ENCODE data around the gene CEP44. TPM values are rescaled to one million over a fixed set of nuclear protein-coding genes. Genes with fewer than 3 reads are reported as not detected.

Gene CEP44
- total and polyA plus RNA-seq, 2 donors (not counting 1 experiment from before 2014, with no cell fraction given) = 6.7 to 13.5 TPM

DNA sequence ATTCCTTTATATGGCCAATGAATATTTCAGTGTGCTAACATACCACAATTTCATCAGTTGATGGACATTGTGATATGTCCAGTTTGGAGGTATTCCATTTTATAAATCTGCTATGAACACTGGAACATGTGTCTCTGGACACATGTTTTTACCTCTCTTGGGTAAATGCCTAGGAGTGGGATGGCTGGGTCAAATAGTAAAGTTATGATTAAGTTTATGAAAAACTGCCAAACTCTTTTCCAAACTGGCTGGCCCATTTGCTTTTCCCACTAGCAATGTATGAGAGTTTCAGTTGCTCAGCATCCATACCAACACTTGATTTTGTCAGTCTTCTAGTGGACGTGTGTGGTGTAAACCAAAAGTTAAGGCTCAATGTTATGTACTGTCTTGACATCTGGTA, 40.5 kb downstream of the CEP44 start:
- Histone ChIP-seq H4K20me1 (ENCODE audit: control insufficient read depth, extremely low read depth, insufficient read depth, low read length) (no peaks in the 10 kb centered on the region), H3K4me1 (ENCODE audit: control insufficient read depth, extremely low read depth, insufficient read depth, low read length) (peaks cover 2% of the 10 kb centered on the region), H3K36me3 (ENCODE audit: control insufficient read depth, insufficient read depth, low read length) (no peaks in the 10 kb centered on the region), H3K4me3 (replicated peaks in 1 of 4; ENCODE audit: control extremely low read depth in 1 of 4, insufficient read depth in 1 of 4, low read depth in 3 of 4, low read length in 4 of 4) (no peak overlapping the region), H3K27ac (ENCODE audit: insufficient read depth, low read length) (no peak overlapping the region), H3K27me3 (ENCODE audit: control insufficient read depth, insufficient read depth, low read length) (no peaks in the 10 kb centered on the region), H3K9ac (ENCODE audit: insufficient read depth, low read length) (no peak overlapping the region), H3K4me2 (ENCODE audit: extremely low read depth, insufficient read depth, low read length) (no peak overlapping the region), H3K79me2 (ENCODE audit: control insufficient read depth, insufficient read depth, low read length) (no peaks in the 10 kb centered on the region), H2AFZ (ENCODE audit: low read length) (no peak overlapping the region), H3K9me3 (ENCODE audit: control insufficient read depth, insufficient read depth, low read depth, low read length) (no peaks in the 10 kb centered on the region)
- peak; percentile 25 to 33 for DNase-seq (ENCODE audit: low read depth in 2 of 2)
- TF ChIP-seq EZH2 (IDR thresholded peaks at IDR 0.05; ENCODE audit: low read length, missing control alignments) = no peak
- TF ChIP-seq, protein P1, sequence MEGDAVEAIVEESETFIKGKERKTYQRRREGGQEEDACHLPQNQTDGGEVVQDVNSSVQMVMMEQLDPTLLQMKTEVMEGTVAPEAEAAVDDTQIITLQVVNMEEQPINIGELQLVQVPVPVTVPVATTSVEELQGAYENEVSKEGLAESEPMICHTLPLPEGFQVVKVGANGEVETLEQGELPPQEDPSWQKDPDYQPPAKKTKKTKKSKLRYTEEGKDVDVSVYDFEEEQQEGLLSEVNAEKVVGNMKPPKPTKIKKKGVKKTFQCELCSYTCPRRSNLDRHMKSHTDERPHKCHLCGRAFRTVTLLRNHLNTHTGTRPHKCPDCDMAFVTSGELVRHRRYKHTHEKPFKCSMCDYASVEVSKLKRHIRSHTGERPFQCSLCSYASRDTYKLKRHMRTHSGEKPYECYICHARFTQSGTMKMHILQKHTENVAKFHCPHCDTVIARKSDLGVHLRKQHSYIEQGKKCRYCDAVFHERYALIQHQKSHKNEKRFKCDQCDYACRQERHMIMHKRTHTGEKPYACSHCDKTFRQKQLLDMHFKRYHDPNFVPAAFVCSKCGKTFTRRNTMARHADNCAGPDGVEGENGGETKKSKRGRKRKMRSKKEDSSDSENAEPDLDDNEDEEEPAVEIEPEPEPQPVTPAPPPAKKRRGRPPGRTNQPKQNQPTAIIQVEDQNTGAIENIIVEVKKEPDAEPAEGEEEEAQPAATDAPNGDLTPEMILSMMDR (conservative IDR thresholded peaks at IDR 0.05 in 1 of 2, IDR thresholded peaks at IDR 0.05 in 1 of 2; ENCODE audit: low read depth in 1 of 2, low read length in 2 of 2) = no peak

DNA sequence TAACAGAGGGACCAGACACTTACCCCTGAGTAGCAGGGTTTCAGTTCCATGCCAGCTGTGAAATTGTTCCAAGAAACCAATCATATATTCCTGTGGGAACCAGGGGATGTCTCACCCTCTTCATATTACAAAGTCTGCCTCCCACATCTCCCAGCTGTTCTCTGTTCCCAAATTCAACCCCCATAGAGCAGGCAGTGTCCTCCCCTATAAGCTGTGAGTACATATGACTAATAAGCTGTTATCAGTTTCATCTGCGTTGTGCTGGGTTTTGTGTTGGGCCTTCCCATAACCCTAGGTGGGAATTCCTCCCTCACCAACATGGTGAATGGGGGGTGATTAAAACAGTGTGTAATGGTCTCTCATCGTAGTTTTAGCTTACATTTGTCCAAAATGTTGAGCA, 41.0 kb downstream of the CEP44 start:
- no peak overlapping the region for H3K9ac ChIP-seq (ENCODE audit: insufficient read depth, low read length)
- no peak overlapping the region for H3K27ac ChIP-seq (ENCODE audit: insufficient read depth, low read length)
- no peak for TF ChIP-seq EZH2 (IDR thresholded peaks at IDR 0.05; ENCODE audit: low read length, missing control alignments)
- TF ChIP-seq, protein P1 (conservative IDR thresholded peaks at IDR 0.05 in 1 of 2, IDR thresholded peaks at IDR 0.05 in 1 of 2; ENCODE audit: low read depth in 1 of 2, low read length in 2 of 2) = no peak
- H3K9me3 ChIP-seq (ENCODE audit: control insufficient read depth, insufficient read depth, low read depth, low read length) = no peaks in the 10 kb centered on the region
- no peak overlapping the region for H3K4me2 ChIP-seq (ENCODE audit: extremely low read depth, insufficient read depth, low read length)
- H4K20me1 ChIP-seq (ENCODE audit: control insufficient read depth, extremely low read depth, insufficient read depth, low read length) = no peaks in the 10 kb centered on the region
- DNase-seq (ENCODE audit: low read depth in 2 of 2) = peak; percentile 61 to 74
- no peak overlapping the region for H2AFZ ChIP-seq (ENCODE audit: low read length)
- no peaks in the 10 kb centered on the region for H3K79me2 ChIP-seq (ENCODE audit: control insufficient read depth, insufficient read depth, low read length)
- H3K4me1 ChIP-seq (ENCODE audit: control insufficient read depth, extremely low read depth, insufficient read depth, low read length) = peaks cover 2% of the 10 kb centered on the region
- no peaks in the 10 kb centered on the region for H3K36me3 ChIP-seq (ENCODE audit: control insufficient read depth, insufficient read depth, low read length)
- no peaks in the 10 kb centered on the region for H3K27me3 ChIP-seq (ENCODE audit: control insufficient read depth, insufficient read depth, low read length)
- H3K4me3 ChIP-seq (replicated peaks in 1 of 4; ENCODE audit: control extremely low read depth in 1 of 4, insufficient read depth in 1 of 4, low read depth in 3 of 4, low read length in 4 of 4) = no peak overlapping the region

DNA sequence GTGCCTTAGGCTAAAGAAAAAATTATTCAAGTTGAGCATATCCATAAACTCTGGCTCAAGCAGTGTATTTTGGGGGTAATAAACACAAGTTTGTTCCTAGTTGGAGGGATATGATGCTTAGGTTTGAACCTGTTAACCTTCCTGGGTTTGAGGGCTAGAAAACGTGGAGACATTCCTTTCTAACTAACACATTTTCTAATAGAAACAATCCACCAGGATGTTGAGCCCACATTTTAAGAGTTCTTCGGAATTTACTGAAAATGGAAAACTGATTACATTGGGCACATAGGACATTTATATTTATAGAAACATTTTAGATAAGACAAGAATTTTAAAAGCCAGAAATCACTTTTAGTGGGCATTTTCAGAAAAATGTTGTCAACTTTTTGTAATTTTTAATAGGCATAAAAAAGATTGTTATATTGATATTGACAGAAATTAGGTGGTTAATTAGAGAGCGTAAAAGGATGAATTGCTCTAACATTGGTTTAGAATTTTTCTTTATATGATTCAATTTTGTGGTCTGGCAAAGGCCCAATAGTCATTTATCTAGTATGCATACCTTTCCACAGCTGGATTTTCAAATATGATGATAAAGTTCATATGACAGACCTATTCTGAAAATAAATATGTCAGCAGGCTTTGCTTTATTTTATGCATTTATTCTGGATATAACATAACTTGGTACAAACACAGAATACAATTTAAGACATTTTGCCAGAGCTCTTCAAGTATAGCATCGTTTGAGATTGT, 49.2 kb downstream of the CEP44 start:
- H3K4me1 ChIP-seq (ENCODE audit: control insufficient read depth, extremely low read depth, insufficient read depth, low read length) = no peaks in the 10 kb centered on the region
- no peak overlapping the region for H3K4me3 ChIP-seq (replicated peaks in 1 of 4; ENCODE audit: control extremely low read depth in 1 of 4, insufficient read depth in 1 of 4, low read depth in 3 of 4, low read length in 4 of 4)
- H3K27ac ChIP-seq (ENCODE audit: insufficient read depth, low read length) = no peak overlapping the region
- H3K9ac ChIP-seq (ENCODE audit: insufficient read depth, low read length) = no peak overlapping the region
- H3K27me3 ChIP-seq (ENCODE audit: control insufficient read depth, insufficient read depth, low read length) = no peaks in the 10 kb centered on the region
- no peaks in the 10 kb centered on the region for H3K79me2 ChIP-seq (ENCODE audit: control insufficient read depth, insufficient read depth, low read length)
- no peak overlapping the region for H2AFZ ChIP-seq (ENCODE audit: low read length)
- no peak overlapping the region for H3K4me2 ChIP-seq (ENCODE audit: extremely low read depth, insufficient read depth, low read length)
- peak in 1 of 2 donors; percentile 69 for DNase-seq (ENCODE audit: low read depth in 2 of 2)
- no peaks in the 10 kb centered on the region for H4K20me1 ChIP-seq (ENCODE audit: control insufficient read depth, extremely low read depth, insufficient read depth, low read length)
- no peaks in the 10 kb centered on the region for H3K9me3 ChIP-seq (ENCODE audit: control insufficient read depth, insufficient read depth, low read depth, low read length)
- TF ChIP-seq, protein P1 (conservative IDR thresholded peaks at IDR 0.05 in 1 of 2, IDR thresholded peaks at IDR 0.05 in 1 of 2; ENCODE audit: low read depth in 1 of 2, low read length in 2 of 2) = no peak
- no peak for TF ChIP-seq EZH2 (IDR thresholded peaks at IDR 0.05; ENCODE audit: low read length, missing control alignments)
- H3K36me3 ChIP-seq (ENCODE audit: control insufficient read depth, insufficient read depth, low read length) = no peaks in the 10 kb centered on the region
